Activated effector memory CD4-positive, alpha-beta T cell treated with Interleukin-2 at 50 U/mL for 16 hours (primary cell): ENCODE results near the gene FBRSL1.

ENCODE experiments used
- DNase-seq: peaks from one replicate; pipeline ENCODE4 v3.0.0-alpha.2; 2020

The FBRSL1 gene

DNA sequence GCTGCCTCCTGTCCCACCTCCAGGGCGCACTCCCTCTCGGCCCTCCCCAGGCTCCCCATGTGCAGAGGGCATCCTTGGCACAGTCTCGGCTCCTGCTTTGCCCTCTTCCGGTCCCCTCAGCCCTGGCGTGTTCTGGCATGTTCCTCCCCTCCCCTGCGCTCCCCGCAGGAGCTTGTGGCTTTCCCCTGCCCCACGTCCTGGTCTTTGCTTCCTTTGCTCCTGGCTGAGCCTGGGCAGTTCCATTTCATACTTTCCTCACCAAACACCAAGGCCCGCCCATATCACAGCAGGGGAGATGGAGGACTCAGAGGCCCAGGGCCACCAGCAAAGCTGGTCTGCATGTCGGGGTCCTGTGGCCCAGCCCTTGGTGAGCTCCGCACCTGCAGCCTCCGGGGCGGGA, 56.0 kb downstream of the FBRSL1 start:
- no peak for DNase-seq

GRCh38 chr12:132546647-132547046, 56.7 kb downstream of the FBRSL1 start:
- DNase-seq = no peak

DNA sequence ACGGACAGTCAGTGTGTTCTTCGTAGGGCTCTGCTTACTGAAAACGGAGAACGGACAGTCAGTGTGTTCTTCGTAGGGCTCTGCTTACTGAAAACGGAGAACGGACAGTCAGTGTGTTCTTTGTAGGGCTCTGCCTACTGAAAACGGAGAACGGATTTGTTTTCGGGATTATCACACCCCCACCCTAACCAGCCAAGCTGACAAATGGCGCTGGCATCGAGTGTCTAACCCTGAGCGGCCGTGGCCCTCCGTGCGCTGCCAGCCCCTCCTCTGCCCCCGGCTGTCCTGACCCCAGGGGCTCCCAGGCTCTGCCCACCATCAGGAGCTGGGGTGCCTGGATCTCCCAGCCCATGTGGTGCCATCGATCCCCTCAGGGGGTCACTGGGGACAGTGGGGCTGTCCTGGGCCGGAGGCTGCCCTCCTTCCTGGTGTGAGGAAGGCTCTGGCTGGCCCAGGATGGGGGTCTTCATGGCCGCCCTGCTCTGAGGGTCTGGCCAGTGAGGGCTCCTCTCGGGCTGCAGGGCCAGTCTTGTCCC, 57.3 kb downstream of the FBRSL1 start:
- no peak for DNase-seq

DNA sequence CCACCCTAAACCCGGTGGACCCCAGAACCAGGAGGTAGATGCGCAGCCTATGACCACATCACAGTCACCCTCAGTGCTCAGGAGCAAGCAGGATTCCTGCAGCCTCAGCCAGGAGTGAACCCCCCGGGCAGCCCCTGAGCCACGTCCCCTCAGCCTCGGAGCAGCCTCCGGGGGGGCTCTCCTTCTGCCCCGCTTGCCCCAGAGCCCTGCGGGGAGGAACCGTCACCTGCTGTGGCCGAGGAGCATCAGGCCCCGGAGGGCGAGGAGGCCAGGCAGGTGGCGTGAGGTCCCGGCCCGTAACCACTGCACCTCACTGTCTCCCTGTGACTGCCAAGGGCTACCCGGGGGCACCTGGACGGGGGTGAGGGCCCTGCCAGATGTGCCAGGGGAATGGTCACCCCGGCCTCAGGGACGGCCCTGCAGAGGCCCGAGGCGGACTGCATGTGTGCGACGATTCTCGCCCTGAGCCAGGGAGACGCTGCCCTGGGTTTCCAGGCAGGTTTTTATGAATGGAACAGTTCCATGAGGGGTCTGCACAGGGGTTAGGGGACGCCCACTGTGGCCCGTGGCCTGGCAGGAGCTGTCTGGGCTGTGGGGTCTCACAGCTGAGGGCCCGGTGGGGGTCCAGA, 58.6 kb downstream of the FBRSL1 start:
- DNase-seq = no peak

DNA sequence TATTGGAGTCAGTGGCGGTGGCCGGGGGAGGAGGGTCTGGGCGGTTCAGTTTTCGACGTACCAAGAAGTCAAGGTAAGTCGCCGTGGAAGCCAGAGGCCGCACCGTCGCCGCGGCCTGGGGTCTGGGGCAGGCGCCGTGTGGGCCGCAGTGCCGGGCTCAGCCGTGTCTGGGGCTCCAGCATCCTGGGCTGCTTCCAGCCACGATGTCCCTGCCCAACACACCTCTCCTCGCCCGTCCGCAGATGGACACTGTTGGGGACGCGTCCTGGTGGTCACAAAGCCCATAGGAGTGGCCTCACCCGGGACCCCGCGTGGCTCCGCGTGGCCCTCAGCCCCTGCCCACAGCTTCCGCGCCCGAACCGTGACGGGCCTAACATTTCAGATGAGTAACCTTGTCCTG, 59.1 kb downstream of the FBRSL1 start:
- no peak for DNase-seq

DNA sequence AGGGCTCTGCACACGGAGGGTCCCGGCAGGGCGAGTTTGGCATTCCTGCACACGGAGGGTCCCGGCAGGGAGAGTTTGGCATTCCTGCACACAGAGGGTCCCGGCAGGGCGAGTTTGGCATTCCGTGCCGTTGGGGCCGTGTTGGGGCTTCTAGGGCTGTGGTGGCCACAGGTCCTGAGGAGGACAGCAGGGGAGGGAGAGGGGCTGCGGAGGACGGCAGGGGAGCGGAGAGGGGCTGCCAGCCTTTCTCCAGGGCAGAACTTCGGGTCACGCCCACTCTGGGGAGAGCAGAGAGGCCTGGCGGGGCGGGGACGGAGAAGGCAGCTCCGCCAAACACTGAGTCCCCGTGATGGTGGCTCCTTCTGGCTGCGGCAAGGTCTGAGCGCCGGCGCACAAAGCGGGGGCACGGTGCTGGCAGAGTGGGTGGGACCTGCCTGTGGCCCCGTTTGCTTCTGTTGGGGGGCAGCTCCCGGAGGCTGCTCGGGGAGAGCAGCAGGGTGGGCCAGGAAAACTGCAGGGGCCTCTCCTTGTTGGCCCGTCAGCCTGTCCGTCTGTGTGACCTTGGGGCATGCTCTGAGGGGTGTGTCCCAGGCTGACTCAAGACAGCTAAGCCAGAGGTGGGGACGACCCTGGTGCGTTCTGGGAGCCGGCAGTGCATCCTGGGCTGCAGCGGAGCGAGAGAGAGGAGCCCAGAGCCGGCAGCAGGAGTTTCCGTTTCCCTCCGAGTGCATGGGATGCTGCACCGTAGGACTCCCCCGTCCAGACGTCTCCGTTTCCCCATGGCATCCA, 60.3 kb downstream of the FBRSL1 start:
- no peak for DNase-seq

DNA sequence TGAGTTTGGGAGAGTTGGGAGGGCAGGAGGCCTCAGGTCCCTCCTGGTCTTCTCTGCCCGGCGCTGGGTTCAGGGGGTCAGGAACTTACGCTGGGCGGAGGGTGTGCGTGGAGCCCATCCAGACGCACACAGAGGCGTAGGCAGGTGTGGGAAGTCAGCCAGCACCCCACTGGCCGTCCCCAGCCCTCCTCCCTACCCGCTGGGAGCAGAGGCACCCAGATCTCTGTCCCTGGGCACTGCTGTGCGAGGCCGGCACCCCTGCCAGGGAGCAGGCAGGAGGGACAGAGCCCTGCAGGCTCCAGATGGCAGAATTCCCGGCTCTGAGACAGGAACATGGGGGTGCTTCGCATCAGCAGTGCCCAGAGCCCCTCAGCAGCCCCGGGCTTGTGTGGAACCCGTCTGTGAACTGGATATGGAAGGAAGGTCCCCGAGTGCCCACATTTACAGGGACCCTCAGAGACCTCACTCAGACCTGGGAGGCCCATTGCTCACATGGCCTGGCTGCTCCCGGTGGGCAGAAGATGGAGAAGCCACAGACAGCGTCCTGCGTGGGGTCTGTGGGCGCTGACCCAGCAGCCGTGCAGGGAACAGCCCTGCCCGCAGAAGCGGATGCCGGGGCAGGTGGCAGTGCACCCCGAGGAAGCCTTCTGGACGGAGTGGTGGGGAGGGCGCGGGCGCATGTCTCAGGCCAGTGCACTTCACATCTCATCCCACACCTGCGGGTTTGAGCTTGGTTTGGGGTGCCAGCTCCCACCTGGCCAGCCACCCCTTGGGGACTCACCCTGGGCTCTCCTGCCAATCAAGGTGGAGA, 61.1 kb downstream of the FBRSL1 start:
- no peak for DNase-seq

- no peak for DNase-seq
Observed at GRCh38 chr12:132551641-132552031, 61.7 kb downstream of the FBRSL1 start.

- no peak for DNase-seq
Observed at GRCh38 chr12:132554845-132555630, 65.1 kb downstream of the FBRSL1 start.

GRCh38 chr12:132555686-132556085, 65.7 kb downstream of the FBRSL1 start:
- DNase-seq = no peak

DNA sequence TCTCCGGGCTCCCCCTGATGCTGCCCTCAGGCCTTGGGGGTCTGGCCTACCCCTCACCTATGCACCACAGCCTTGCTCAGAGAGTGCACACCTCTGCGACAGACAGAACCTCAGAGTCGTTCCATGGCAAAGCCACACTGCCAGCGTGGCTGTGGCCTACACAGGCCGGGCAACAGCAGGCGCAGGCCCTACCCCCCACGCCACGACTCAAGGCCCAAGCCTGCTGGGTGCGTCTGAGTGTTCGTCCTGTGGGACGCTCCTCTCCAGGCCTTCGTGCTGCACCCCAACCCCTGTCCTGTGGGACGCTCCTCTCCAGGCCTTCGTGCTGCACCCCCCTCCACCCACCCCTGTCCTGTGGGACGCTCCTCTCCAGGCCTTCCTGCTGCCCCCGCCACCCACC, 66.3 kb downstream of the FBRSL1 start:
- DNase-seq = no peak

DNA sequence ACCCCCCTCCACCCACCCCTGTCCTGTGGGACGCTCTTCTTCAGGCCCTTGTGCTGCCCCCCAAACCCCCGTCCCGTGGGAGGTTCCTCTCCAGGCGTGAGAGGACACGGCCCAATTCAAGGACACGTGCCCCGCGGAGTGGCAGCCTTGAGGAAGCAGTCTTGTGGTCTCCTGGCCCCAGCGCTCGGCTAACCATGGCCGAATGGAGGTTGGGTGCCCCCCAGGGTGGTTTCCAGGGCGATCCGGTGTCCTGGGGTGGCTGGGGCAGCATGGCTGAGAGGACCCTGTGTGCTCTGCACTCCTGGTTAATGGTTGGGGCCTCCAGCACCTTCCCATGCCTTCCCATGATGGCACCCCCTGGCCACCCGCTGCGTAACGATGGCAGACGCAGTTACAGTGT, 66.8 kb downstream of the FBRSL1 start:
- no peak for DNase-seq

- no peak for DNase-seq
Observed at GRCh38 chr12:132557291-132558015, 67.5 kb downstream of the FBRSL1 start.

DNA sequence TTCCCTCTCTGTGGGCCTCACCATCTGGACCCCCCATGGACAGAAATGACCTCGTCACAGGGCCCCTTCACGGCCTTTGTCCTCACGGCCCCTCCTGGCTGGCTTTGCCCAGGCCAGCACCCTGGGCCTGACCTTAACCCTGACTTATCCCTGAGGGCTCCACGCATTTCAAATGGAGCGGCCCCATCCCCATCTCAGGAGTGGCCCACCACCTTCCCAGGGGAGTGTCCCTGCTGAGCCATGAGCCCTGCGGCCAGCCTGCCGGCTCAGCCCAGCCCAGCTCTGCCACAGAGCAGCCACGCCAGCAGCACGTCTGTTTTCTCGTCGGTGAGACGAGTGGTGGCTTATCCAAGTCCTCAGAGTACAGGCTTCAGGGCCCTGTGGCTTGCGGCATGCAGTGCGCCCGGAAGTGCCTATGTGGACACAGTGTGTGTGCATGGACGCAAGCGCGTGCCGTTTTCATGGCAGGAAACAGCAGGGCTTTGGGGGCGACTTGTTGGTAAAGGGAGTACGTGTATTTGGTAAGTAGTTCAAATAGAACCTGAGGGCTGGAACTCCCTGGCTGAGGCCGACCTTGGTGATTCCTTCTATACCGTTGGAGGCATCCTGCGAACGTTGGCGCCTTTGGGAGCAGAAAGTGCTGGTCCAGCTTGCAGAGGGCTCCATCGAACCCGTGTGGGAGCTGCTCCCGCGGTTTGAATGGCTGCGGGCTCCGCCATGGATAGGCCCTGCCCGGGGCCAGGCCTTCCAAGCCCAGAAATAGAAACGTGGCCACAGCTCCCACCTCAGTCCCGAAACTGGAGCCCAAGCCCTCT, 68.3 kb downstream of the FBRSL1 start:
- no peak for DNase-seq

GRCh38 chr12:132558861-132559623, 69.1 kb downstream of the FBRSL1 start:
- no peak for DNase-seq

GRCh38 chr12:132559652-132560363, 69.9 kb downstream of the FBRSL1 start:
- peak; percentile 21 for DNase-seq

- no peak for DNase-seq
Observed at GRCh38 chr12:132560364-132560613, 70.3 kb downstream of the FBRSL1 start.

GRCh38 chr12:132560614-132561426, 70.9 kb downstream of the FBRSL1 start:
- peak; percentile 43 for DNase-seq
